Lower lobe of right lung (tissue), 2 donors: Measurements from ENCODE around the gene CRTAP. TPM values are rescaled to one million over a fixed set of nuclear protein-coding genes. Genes with fewer than 3 reads are reported as not detected.
"Not testable (repeated sequence)": the region's sequence is repeated elsewhere in the genome, so short reads cannot be mapped to it uniquely, and the experiment has no call there.

Experiments used
- ATAC-seq, 2 donors: fragments of 200-7000 bp; cut with Tn5 transposase; one replicate each; pipeline ENCODE4 v1.9.1; 2020 to 2022; ENCODE audit warnings: mild to moderate bottlenecking in 2 of 2, moderate library complexity in 2 of 2
- DNase-seq: peaks from one replicate; pipeline ENCODE4 v3.0.0-alpha.2; 2020
- H3K27ac ChIP-seq: fragments of 200-600 bp; one replicate; pipeline ENCODE4 v1.8.0; 2022
- H3K27me3 ChIP-seq: fragments of 200-600 bp; one replicate; pipeline ENCODE4 v1.8.0; 2022; ENCODE audit warnings: low read depth
- H3K36me3 ChIP-seq: fragments of 200-600 bp; one replicate; pipeline ENCODE4 v1.8.0; 2022; ENCODE audit warnings: mild to moderate bottlenecking
- H3K4me1 ChIP-seq: fragments of 200-600 bp; one replicate; pipeline ENCODE4 v1.8.0; 2022
- H3K4me3 ChIP-seq: fragments of 200-600 bp; one replicate; pipeline ENCODE4 v1.8.0; 2022; ENCODE audit warnings: mild to moderate bottlenecking
- H3K9me3 ChIP-seq: fragments of 200-600 bp; one replicate; pipeline ENCODE4 v1.8.0; 2022
- CTCF ChIP-seq: fragments of 200-600 bp; IDR thresholded peaks from one replicate; pipeline ENCODE4 v1.8.0; 2022; ENCODE audit warnings: antibody characterized with exemption, mild to moderate bottlenecking
- intact Hi-C: fragments of 100-400 bp; cut with DNase I; formaldehyde crosslinking; loops from one replicate; pipeline ENCODE4 v1.11.0; 2022
- total RNA-seq: library from RNA; stranded (reverse); fragmentation: NEBNext Ultra II Directional; extraction: Animal tissue kit (Norgen Biotek cat#: 25700); gene quantifications from one replicate; pipeline ENCODE4 v1.2.1, GENCODE V29; 2021
- donor health status: DM: no; HTN: yes; CAD: no; lungs with severe emphysema.

The CRTAP gene
- total RNA-seq, 1 donor from 2014 or later: 213 TPM

GRCh38 chr3:33174711-33175414 is 61.0 kb downstream of the CRTAP start:
- no peaks in the 10 kb centered on the region for H3K9me3 ChIP-seq
- H3K4me3 ChIP-seq: no peak overlapping the region
- DNase-seq (no peak), ATAC-seq (peak; percentile 55 to 56)
- H3K27ac ChIP-seq: no peak overlapping the region
- intact Hi-C loops: no loop called here
- no peak for TF ChIP-seq CTCF
- no peaks in the 10 kb centered on the region for H3K27me3 ChIP-seq
- no peaks in the 10 kb centered on the region for H3K36me3 ChIP-seq
- H3K4me1 ChIP-seq: no peaks in the 10 kb centered on the region

DNA sequence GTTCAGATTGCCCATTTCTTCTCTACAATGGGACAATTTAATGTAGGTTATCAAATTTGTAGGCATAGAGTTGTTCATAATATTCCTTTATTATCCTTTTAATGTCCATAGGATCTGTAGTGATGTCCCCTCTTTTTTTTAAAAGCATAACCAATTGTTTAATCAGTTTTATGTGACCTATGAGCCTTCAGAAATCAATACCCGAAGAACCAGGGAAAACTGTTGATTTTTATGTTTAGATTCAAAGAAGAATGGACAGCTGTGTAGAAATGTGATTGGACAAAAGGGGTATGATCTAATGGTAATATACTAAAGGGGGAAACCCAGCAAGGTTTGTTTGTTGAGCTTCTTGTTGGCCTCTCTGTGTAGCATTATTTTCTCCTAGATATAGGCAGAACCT is 65.3 kb downstream of the CRTAP start:
- intact Hi-C loops: no loop called here
- no peaks in the 10 kb centered on the region for H3K4me1 ChIP-seq
- no peak for DNase-seq
- H3K9me3 ChIP-seq: no peaks in the 10 kb centered on the region
- H3K27ac ChIP-seq: no peak overlapping the region
- H3K36me3 ChIP-seq: no peaks in the 10 kb centered on the region
- no peaks in the 10 kb centered on the region for H3K27me3 ChIP-seq
- no peak for TF ChIP-seq CTCF
- ATAC-seq: no peak
- no peak overlapping the region for H3K4me3 ChIP-seq

GRCh38 chr3:33181229-33181628 is 67.4 kb downstream of the CRTAP start:
- intact Hi-C loops: no loop called here
- no peak for TF ChIP-seq CTCF
- Histone ChIP-seq H3K27me3 (no peaks in the 10 kb centered on the region), H3K4me3 (no peak overlapping the region), H3K36me3 (no peaks in the 10 kb centered on the region), H3K9me3 (no peaks in the 10 kb centered on the region), H3K4me1 (no peaks in the 10 kb centered on the region), H3K27ac (no peak overlapping the region)
- no peak for ATAC-seq
- no peak for DNase-seq

GRCh38 chr3:33181641-33182040 is 67.8 kb downstream of the CRTAP start:
- DNase-seq, H3K4me1 ChIP-seq, H3K4me3 ChIP-seq, H3K36me3 ChIP-seq, H3K27ac ChIP-seq, ATAC-seq, intact Hi-C loops, H3K27me3 ChIP-seq, H3K9me3 ChIP-seq: not testable (repeated sequence)

DNA sequence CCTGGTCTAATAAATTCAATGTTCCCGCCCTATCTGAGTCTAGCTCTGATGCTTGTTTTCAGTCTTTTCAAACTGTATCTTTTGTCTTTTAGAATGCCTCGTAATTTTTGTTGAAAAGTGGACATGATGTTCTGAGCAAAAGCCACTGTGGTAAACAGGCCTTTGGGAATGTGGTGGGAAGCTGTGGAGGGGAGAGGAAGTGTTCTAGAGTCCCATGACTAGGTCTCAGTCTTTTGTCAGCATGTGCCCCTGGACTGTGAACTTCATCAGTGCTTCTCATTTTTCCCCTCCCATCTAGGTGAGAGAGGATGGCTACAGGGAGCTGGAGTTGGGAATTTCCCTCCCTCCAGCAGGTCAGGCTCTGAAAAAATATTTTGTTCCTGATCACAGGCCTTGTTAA is 71.0 kb downstream of the CRTAP start:
- H3K4me3 ChIP-seq: no peak overlapping the region
- H3K27ac ChIP-seq: no peak overlapping the region
- intact Hi-C loops: no loop called here
- H3K27me3 ChIP-seq: no peaks in the 10 kb centered on the region
- H3K36me3 ChIP-seq: no peaks in the 10 kb centered on the region
- no peak for DNase-seq
- ATAC-seq: no peak
- H3K9me3 ChIP-seq: no peaks in the 10 kb centered on the region
- no peak for TF ChIP-seq CTCF
- no peaks in the 10 kb centered on the region for H3K4me1 ChIP-seq

GRCh38 chr3:33186524-33187367 is 72.9 kb downstream of the CRTAP start:
- TF ChIP-seq CTCF: no peak
- Histone ChIP-seq H3K36me3 (no peaks in the 10 kb centered on the region), H3K27ac (no peak overlapping the region), H3K4me1 (no peaks in the 10 kb centered on the region), H3K27me3 (no peaks in the 10 kb centered on the region), H3K9me3 (no peaks in the 10 kb centered on the region), H3K4me3 (no peak overlapping the region)
- ATAC-seq (no peak), DNase-seq (no peak)
- intact Hi-C loops: no loop called here
